DND-41 (cell line): ENCODE data around the gene SKIC8.

Experiments used
- ATAC-seq: fragments of 200-7000 bp; cut with Tn5 transposase; 3 replicates; pipeline ENCODE4 v1.9.1; 2021; ENCODE audit warnings: low read depth; ENCODE audit not compliant: insufficient read depth
- DNase-seq: peaks from one replicate; pipeline ENCODE4 v3.0.0-alpha.2; 2020
- H2AFZ ChIP-seq: 2 replicates; pipeline ENCODE4 v1.6.0; 2012; ENCODE audit warnings: low read depth, low read length
- H3K27ac ChIP-seq: 2 replicates; pipeline ENCODE4 v1.5.1; 2012; ENCODE audit warnings: low read length, inconsistent platforms
- H3K27me3 ChIP-seq: fragments of 200-600 bp; sonication (generic); 2 replicates; pipeline ENCODE4 v1.6.0; 2012; ENCODE audit warnings: low read length, mild to moderate bottlenecking, inconsistent platforms; ENCODE audit not compliant: insufficient read depth, poor library complexity
- H3K36me3 ChIP-seq: 2 replicates; pipeline ENCODE4 v1.5.1; 2012; ENCODE audit warnings: low read length, inconsistent platforms; ENCODE audit not compliant: insufficient read depth
- H3K4me1 ChIP-seq: 2 replicates; pipeline ENCODE4 v1.5.1; 2012; ENCODE audit warnings: mild to moderate bottlenecking, low read length; ENCODE audit not compliant: insufficient read depth
- H3K4me2 ChIP-seq: 2 replicates; pipeline ENCODE4 v1.6.0; 2012; ENCODE audit warnings: mild to moderate bottlenecking, moderate library complexity, low read length, inconsistent platforms; ENCODE audit not compliant: insufficient read depth
- H3K4me3 ChIP-seq, 2 experiments: fragments of 200-600 bp in 1 of 2; shearing (Covaris generic) in 1 of 2; 2 replicates each; pipeline ENCODE4 v1.5.1; 2012 to 2016; ENCODE audit warnings: inconsistent platforms in 2 of 2, low read length in 2 of 2, mild to moderate bottlenecking in 2 of 2, low read depth in 1 of 2, moderate library complexity in 1 of 2
- H3K79me2 ChIP-seq: 2 replicates; pipeline ENCODE4 v1.6.0; 2012; ENCODE audit warnings: low read length, inconsistent platforms; ENCODE audit not compliant: insufficient read depth
- H3K9ac ChIP-seq: 2 replicates; pipeline ENCODE4 v1.6.0; 2012; ENCODE audit warnings: low read depth, mild to moderate bottlenecking, inconsistent platforms, low read length, moderate library complexity
- H3K9me3 ChIP-seq: 2 replicates; pipeline ENCODE4 v1.5.1; 2012; ENCODE audit warnings: low read length, moderate library complexity, mild to moderate bottlenecking, inconsistent platforms; ENCODE audit not compliant: insufficient read depth, severe bottlenecking
- H4K20me1 ChIP-seq: 2 replicates; pipeline ENCODE4 v1.6.0; 2012; ENCODE audit warnings: low read length; ENCODE audit not compliant: insufficient read depth
- EZH2 ChIP-seq: IDR thresholded peaks from 3 replicates; pipeline ENCODE4 v1.6.1; 2012; ENCODE audit warnings: borderline replicate concordance, low read depth, mild to moderate bottlenecking, moderate library complexity, low read length, inconsistent platforms; ENCODE audit not compliant: severe bottlenecking
- TF ChIP-seq, protein P1 (sequence below): IDR thresholded peaks from 2 replicates; pipeline ENCODE4 v1.5.1; 2012; ENCODE audit warnings: borderline replicate concordance, low read length, moderate library complexity, mild to moderate bottlenecking; ENCODE audit not compliant: poor library complexity, severe bottlenecking; ENCODE audit errors: extremely low read depth

SKIC8 gene

DNA sequence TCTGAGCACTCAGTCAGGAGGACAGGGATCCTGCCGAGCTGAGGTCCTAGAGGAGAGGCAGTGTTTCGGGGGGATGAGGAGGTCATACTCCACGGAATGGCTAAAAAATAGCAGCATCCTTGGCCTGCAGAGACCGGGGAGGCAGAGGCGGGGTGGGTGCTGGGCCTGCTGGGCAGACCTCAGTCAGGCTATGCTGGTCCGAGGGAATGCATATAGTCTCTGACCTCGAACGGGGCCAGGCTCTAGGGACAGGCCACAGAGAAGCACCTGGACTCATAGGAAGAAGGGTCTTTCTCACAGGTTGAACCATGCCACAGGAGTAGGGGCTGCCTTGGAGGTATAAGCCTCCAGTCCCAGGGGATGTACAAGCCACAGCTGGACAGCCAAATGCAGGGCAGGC, 14.0 kb upstream of the SKIC8 start:
- peaks cover 5% of the 10 kb centered on the region for H3K27me3 ChIP-seq
- H2AFZ ChIP-seq = no peak overlapping the region
- H3K9me3 ChIP-seq = no peaks in the 10 kb centered on the region
- DNase-seq (no peak), ATAC-seq (no peak)
- no peaks in the 10 kb centered on the region for H3K36me3 ChIP-seq
- H3K4me2 ChIP-seq = no peak overlapping the region
- H3K79me2 ChIP-seq = no peaks in the 10 kb centered on the region
- no peak overlapping the region for H3K4me3 ChIP-seq
- no peak overlapping the region for H3K9ac ChIP-seq
- TF ChIP-seq EZH2 = no peak
- TF ChIP-seq, protein P1, sequence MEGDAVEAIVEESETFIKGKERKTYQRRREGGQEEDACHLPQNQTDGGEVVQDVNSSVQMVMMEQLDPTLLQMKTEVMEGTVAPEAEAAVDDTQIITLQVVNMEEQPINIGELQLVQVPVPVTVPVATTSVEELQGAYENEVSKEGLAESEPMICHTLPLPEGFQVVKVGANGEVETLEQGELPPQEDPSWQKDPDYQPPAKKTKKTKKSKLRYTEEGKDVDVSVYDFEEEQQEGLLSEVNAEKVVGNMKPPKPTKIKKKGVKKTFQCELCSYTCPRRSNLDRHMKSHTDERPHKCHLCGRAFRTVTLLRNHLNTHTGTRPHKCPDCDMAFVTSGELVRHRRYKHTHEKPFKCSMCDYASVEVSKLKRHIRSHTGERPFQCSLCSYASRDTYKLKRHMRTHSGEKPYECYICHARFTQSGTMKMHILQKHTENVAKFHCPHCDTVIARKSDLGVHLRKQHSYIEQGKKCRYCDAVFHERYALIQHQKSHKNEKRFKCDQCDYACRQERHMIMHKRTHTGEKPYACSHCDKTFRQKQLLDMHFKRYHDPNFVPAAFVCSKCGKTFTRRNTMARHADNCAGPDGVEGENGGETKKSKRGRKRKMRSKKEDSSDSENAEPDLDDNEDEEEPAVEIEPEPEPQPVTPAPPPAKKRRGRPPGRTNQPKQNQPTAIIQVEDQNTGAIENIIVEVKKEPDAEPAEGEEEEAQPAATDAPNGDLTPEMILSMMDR = no peak
- H4K20me1 ChIP-seq = no peaks in the 10 kb centered on the region
- H3K27ac ChIP-seq = no peak overlapping the region
- H3K4me1 ChIP-seq = no peaks in the 10 kb centered on the region

DNA sequence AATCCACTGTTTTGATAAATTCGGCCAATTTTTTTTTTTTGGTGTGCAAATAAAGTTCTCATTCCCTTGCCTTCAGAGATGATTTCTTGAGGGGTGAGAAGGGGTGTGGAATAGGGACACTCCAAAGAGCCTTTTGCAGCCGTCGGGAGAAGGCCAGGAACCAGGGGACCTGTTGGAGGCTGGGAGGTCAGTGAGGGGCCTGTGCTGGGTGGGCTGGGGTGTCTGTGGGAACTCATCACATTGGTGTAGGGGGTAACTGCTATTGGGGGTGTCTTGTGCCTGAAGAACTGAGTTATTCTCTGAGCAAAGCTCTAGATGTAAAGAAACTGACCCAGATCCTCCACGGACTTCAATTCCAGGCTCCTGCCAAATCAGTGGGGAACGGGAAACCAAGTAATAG, 13.5 kb upstream of the SKIC8 start:
- ATAC-seq = no peak
- H3K9me3 ChIP-seq = no peaks in the 10 kb centered on the region
- no peaks in the 10 kb centered on the region for H3K4me1 ChIP-seq
- H4K20me1 ChIP-seq = no peaks in the 10 kb centered on the region
- no peak overlapping the region for H3K9ac ChIP-seq
- H3K36me3 ChIP-seq = no peaks in the 10 kb centered on the region
- no peak overlapping the region for H3K4me2 ChIP-seq
- H3K79me2 ChIP-seq = no peaks in the 10 kb centered on the region
- TF ChIP-seq, protein P1 = no peak
- no peak for TF ChIP-seq EZH2
- no peak overlapping the region for H3K27ac ChIP-seq
- no peak for DNase-seq
- H3K27me3 ChIP-seq = peaks cover 5% of the 10 kb centered on the region
- no peak overlapping the region for H3K4me3 ChIP-seq
- H2AFZ ChIP-seq = no peak overlapping the region

DNA sequence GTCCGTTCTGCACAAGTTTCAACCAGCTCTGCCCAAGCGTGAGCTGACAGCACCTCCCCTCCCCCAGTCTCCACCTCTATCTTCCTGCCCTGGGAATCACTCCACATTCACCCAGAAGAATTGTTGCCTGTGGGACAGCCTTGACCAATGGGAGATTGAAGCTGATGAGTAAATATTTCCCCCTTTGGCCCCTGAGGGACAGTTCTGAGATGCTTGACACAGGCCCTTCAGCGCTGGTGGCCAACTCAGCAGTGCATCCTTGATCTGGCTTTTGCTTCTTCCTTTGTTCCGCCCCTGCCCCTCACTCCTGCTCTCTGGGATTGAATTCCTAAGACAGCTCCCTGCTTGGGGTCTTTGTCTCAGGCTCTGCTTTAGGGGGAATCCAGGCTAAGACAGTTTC, 13.1 kb upstream of the SKIC8 start:
- Histone ChIP-seq H3K4me2 (no peak overlapping the region), H3K27me3 (peaks cover 5% of the 10 kb centered on the region), H3K79me2 (no peaks in the 10 kb centered on the region), H4K20me1 (no peaks in the 10 kb centered on the region), H3K9me3 (no peaks in the 10 kb centered on the region), H3K4me3 (no peak overlapping the region), H3K27ac (no peak overlapping the region), H3K4me1 (no peaks in the 10 kb centered on the region), H2AFZ (no peak overlapping the region), H3K9ac (no peak overlapping the region), H3K36me3 (no peaks in the 10 kb centered on the region)
- DNase-seq (no peak), ATAC-seq (no peak)
- TF ChIP-seq, protein P1 = no peak

DNA sequence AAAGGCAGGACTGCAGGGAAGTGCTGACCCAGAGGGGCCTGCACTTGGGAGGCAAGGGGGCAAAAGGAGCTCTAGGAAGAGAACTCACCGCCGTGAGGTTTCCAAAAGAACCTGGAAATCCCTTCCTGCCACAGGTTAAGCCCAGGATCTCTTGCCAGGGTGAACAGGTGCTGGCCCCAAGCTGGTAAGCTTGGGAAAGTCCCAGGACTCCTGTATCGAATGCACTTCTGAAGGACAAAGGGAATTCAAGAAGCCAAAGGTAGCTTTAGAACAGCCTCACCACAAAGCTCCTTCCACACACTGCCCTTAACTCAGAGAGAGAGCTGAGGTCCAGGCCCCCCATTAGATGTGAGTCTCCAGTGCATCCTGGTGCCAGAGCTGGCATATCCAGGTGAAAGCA, 11.9 kb upstream of the SKIC8 start:
- no peak for ATAC-seq
- no peak overlapping the region for H2AFZ ChIP-seq
- peaks cover 5% of the 10 kb centered on the region for H3K27me3 ChIP-seq
- DNase-seq = no peak
- H3K36me3 ChIP-seq = no peaks in the 10 kb centered on the region
- no peaks in the 10 kb centered on the region for H3K4me1 ChIP-seq
- H3K9me3 ChIP-seq = no peaks in the 10 kb centered on the region
- H4K20me1 ChIP-seq = no peaks in the 10 kb centered on the region
- H3K4me3 ChIP-seq = no peak overlapping the region
- TF ChIP-seq, protein P1 = no peak
- TF ChIP-seq EZH2 = no peak
- no peak overlapping the region for H3K27ac ChIP-seq
- H3K79me2 ChIP-seq = no peaks in the 10 kb centered on the region
- no peak overlapping the region for H3K4me2 ChIP-seq
- H3K9ac ChIP-seq = no peak overlapping the region
